HG03095 (cell line): Measurements from ENCODE around the gene SYNE1.
"Not testable (repeated sequence)": the region's sequence is repeated elsewhere in the genome, so short reads cannot be mapped to it uniquely, and the experiment has no call there.

ENCODE experiments used
- ATAC-seq: cut with Tn5 transposase; IDR thresholded peaks from one replicate; pipeline ENCODE4 v1.9.1; 2021; ENCODE audit warnings: moderate library complexity; ENCODE audit not compliant: unreplicated experiment

Gene SYNE1

DNA sequence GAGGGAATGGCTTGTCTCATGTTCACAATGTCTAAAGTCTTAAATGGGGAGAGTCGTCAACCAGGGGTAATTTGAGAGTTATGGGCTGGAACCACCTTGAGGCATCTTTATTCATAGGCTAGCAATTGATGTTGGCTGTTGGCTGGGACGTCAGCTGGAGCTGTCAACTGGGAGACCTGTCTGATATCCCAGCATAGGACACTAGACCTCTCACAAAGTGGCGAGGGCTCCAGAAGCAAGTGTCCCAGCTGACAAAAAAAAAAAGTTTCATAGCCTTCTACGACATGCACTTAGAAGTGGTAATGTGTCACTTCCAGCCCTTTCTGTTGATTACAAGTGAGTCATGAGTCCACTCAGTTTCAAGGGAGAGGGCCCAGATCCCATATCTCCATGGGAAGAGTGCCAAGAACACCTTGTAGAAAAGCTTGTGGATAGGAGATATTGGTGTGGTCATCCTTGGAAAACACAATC, 551.7 kb downstream of the SYNE1 start:
- no peak for ATAC-seq

- ATAC-seq, result no peak
These were observed 558.4 kb downstream of the SYNE1 start for GRCh38 chr6:152078804-152079203.

GRCh38 chr6:152078001-152078400, 559.2 kb downstream of the SYNE1 start:
- ATAC-seq, result no peak

DNA sequence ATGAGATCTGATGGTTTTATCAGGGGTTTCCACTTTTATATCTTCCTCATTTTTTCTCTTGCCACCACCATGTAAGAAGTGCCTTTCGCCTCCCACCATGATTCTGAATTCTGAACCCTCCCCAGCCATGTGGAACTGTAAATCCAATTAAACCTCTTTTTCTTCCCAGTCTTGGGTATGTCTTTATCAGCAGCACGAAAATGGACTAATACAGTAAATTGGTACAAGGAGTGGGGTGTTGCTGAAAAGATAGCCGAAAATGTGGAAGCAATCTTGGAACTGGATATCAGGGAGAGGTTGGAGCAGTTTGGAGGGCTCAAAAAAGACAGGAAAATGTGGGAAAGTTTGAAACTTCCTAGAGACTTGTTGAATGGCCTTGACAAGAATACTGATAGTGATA, 560.9 kb downstream of the SYNE1 start:
- not testable (repeated sequence) for ATAC-seq

GRCh38 chr6:152071843-152072242, 565.3 kb downstream of the SYNE1 start:
- no peak for ATAC-seq
